GM18909 (cell line): ENCODE measurements around the gene ABCC5.

Source experiments
- ATAC-seq: cut with Tn5 transposase; IDR thresholded peaks from one replicate; pipeline ENCODE4 v1.9.1; 2021; ENCODE audit warnings: mild to moderate bottlenecking; ENCODE audit not compliant: unreplicated experiment, poor library complexity

ABCC5 gene

DNA sequence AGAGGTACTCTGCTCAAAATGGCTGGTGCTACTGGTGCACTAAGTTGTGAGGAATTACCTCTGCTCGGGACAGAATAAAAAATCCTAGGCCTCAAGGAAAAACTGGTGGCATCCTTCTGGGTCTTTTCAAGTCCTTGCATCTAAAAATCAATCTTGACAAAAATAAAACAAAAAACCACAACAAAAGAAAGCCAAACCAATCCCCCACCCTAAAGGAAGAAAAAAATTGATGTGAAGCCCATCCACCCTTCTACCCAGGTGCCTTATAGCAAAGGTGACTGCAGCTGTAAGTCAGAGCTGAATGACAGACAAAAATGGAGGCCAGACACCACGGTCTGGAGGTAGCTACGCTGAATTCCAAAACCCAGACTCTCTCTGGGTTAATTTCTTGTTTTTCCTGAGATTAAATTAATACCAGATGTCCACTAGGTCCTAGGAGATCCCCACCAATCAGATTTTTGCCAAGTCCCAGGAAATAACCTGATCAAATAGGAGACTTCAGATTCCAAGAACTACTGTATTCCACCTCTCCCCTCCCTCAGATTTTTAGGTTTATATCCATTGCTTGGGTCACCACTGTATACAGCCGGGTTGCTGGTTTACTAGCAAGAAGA is 33.5 kb downstream of the ABCC5 start:
- ATAC-seq, result no peak

DNA sequence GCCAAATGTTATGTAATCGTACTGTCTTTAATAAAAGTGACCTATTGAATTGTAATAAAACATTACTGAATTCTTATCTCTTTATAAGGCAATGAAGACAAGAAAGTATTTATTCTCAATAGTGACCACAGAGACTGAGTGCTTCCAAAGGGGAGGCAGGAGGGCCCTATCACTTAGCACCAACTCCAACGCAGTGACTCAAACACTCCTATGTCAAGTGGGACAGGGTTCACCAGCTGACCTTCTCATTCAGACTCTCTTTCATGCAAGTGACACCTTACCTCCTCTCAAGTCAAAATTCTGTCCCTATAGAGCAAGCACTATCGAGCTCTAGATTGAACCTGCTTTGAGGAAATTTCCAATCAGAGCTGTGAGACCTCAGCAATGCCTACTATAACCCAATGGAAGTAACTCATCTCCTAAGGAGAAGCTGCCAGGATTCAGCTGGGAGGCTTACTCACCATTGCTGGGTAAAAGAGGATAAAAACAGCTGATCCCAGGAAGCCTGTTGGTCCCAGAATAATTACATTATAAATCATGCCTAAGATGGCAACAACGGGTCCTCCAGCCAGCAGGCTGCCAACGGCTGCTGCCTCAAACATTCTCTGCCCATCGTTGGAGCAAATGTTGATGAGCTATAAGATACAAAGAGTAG is 35.6 kb downstream of the ABCC5 start:
- no peak for ATAC-seq

DNA sequence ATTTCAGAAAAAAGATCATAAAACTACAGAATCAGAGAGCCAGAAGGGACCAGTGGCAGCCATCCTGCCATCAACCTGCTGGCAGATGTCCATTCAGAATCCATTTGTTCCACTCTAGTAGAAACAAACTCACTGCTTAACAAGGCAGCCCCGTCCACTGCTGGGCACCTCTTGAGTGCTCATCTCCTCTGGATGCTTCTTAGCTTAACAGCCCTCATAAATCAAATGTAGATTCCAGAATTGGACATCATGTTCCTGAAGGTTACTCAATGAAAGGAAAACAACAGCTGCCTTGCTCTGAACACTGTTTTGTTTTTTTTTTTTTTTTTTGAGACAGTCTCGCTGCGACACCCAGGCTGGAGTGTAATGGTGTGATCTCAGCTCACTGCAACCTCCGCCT is 37.3 kb downstream of the ABCC5 start:
- no peak for ATAC-seq

DNA sequence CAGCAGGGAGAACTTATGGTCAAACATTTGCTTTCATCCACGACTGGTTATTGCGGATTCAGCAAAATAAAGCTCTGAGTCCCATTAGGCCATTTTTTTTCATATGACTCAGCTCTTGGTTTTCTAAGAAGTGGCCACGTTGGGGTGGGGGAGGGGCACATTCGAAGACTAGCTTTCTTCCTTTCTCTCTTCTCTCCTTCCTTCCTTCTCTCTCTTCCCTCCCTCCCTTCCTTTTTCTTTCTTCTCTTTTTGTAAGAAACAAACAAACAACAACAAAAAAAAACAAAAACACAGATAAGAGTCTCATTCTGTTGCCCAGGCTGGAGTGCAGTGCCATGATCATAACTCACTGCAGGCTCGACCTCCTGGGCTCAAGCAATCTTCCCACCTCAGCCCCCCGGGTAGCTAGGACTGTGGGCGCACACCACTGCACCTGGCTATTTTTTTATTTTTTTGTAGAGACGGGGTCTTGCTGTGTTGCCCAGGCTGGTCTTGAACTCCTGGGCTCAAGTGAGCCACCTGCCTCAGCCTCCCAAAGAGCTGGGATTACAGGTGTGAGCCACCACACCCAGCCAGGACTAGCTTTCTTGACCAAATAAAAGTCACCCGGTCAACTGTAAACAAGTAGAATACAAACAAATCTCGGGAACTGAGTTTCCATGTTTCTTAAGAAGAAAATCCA is 41.6 kb downstream of the ABCC5 start:
- no peak for ATAC-seq

DNA sequence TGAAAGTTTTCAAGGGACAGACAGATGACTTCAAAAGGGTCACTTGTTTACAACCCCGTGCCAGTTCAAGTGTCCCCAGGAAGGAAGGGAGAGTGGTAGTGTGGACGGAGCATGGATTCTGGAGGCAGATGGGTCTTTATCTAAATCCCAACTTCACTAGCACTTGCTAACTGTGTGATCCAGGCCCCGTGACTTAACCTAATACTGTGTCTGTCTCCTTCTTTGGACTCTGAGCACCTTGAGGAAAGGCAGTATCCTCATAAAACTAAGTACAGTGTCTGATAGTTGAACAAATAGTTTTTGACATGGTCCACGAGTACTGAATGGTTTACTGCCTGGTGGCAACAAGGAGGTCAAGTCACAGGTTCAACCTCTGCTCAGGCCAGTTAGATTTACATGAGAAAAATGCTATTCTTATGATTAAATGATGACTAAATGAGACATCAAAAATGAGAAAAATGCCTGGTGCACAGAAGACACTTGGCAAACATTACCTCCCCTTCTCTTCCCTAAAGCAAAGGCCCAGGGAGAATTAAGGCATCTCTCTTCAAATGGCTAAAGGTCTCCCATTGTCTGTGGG is 48.9 kb downstream of the ABCC5 start:
- ATAC-seq, result no peak

DNA sequence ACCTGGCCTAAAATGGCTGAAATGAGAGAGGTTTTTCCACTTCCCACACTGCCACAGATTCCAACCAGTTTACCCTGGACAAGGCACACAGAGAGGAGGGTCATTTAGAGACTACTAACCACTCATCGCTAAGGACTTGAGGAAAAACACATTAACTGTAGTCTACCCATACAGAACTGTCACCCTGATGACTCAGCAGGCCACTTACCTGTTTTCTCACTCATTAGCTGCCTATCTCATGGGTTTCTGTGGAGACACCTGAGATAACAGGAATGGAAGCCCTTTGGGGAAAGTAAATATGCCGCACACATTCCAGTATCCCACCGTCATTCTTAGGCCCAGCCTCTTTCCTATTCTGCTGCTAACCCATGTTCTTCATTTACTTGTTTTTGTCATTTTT is 50.0 kb downstream of the ABCC5 start:
- no peak for ATAC-seq

DNA sequence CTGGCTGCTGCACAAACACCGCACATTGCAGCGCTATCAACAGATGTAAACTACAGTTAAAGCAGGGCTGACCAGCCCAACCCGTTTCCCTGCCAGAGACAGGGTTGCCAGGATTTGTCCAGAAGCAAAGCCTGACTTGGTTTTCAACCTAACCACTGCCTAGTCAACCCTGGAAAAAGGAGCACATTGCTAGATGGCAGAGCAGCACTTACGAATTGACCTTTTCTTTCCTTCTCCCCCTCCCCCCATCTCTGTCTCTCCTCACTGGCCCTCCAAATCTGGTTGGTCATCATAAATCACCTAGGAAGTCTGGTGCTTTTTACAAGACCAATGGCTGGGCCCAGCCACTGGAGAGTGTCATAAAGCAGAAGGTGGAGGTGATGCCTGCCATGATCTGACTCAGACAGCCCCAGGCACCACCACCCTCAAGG is 51.3 kb downstream of the ABCC5 start:
- no peak for ATAC-seq

DNA sequence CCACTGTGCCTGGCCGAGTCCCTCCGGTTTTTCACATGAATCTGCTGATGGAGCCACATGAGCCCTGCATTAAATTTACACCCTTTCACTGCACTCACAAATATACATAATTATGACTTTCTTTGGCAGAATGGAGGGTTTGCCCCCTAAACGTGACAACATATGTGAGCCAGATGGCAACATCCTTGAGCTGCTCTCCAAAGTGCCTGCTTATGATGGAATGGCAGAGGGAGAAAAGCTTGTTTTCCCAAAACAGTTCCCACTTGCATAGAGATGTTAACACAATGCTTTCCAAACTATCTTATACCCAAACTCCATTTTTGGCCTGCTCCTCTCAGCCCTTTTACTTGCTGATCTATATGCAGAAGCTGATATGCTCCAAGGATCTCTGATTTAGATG is 54.9 kb downstream of the ABCC5 start:
- ATAC-seq, result no peak

DNA sequence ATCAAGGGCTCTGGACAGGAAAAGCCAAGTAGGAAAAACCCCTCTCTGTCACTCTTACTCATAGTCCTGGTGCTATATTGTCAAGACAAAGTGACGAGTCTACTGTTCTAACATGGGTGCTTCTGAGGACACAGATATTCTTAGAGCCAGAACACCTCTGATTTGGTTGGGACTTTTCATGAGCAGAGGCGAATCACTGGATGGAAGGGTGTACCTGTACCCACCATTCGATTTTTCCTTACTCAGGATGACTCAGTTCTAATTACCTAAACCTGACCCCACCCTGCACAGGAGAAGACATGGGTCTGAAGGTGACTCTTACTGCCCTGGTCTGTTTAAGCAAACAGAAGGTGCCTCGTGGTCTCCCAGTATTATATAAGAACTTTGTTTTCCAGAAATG is 58.5 kb downstream of the ABCC5 start:
- ATAC-seq, result no peak

DNA sequence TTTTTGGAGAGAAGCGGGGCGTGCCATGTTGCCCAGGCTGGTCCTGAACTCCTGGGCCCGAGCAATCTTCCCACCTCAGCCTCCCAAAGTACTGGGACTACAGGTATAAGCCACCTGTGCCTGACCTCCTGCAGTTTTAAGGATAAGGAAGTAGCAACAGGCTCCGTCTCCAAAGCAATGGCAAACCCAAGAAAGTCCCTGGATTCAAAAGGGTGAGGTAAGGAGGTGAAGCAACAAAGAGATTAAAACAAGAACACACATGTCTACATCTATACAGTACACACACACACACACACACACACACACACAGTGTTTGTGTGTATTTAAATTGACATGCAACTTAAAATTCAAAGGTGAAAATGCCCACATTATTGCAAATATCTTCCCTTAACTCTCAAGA is 58.9 kb downstream of the ABCC5 start:
- no peak for ATAC-seq

DNA sequence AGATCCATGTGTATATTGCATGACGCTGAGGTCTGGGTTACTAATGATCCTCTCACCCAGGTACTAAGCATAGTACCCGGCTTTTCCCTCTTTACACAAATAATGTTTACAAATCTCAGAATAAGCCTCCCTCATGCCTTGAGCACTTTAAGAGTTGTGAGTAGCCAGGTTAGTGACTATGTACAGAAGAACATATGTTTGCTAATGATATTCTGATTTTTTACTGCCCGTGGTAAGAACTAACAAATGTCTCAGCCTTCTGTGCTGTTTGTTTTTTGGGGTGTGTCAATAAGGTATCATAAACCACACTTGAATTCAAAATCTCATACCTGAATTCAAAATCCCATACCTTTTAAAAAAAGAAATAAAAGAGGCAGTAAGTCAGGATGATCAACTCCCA is 59.5 kb downstream of the ABCC5 start:
- ATAC-seq, result no peak

DNA sequence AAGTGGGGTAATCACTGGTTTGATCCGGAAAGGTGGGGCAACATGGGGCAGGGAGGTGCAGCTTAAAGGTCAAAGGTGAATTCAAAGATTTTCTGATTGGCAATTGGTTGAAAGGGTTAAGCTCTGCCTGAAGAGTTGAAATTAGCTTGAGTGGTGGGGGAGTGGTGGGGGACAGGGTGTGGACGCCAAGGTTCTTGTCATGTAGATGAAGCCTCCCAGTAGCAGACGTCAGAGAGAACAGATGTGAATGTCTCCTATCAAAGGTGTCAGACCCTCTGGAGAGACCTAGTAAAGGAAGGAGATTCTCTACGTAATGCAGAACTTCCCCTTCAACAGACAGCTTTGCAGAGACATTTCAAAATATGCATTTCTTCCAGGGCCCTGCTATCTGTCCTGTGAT is 62.8 kb downstream of the ABCC5 start:
- no peak for ATAC-seq

DNA sequence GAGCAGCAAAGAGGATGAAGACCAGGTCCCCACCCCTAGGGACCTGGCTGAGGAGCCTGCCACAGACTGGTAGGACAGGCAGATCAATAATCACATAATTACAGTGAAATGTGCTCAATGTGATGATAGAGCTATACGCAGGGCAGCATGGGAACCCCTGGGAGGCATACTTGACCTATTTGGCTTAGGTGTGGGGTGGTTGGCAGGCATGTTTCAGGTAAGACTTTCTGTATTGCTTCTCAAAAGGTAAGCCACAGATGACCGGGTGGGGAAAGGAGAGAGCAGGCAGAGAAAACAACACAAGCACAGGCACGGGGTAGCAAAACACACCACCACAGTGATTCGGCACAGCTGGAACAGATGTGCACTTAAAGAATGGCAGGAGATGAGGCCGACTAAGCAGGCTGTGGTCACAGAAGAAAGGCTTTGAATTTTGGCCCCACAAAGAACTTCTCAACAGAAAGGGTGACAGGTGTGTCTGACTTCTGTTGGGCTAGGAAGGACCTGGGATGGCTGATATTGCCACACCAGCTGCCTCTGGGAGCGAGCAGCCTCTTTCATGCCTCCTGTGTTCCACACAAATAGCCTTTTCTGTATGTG is 64.1 kb downstream of the ABCC5 start:
- no peak for ATAC-seq

DNA sequence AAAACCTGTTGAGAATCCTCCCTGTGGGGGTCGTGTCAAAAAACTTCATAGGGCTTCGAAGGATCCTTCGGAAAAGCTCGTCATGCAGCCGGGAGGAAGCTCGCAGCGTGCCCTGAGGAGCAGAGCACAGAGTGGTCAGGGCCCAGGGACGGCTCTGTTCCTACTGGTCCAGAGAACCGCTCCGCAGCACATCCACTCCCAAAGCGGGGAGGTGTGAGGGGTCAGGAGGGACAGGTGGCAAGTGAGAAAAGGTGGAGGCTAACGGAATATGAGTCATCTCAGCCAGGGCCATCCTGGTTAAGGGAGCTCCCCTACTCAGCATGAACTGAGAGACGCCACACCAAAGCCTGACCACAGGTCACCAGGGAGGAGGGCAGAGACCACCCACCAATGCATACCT is 66.2 kb downstream of the ABCC5 start:
- ATAC-seq, result no peak

DNA sequence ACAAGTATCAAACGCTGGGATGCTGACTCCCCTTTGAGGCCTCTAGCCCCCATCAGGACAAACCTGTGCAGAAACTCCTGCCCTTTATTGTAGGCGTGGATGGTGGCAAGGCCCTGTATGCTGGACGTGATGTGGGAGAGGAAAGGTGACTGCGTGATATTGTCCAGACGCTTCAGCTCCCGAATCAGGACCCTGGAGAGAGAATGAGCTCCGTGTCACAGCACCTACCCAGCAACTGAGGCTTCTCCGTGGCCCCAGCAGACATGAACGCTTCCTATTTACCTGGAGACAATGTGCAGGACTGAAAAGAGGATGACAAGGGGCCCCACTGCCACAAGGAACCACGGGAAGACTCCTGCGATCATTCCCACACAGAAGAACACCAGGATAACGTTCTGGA is 68.0 kb downstream of the ABCC5 start:
- no peak for ATAC-seq

DNA sequence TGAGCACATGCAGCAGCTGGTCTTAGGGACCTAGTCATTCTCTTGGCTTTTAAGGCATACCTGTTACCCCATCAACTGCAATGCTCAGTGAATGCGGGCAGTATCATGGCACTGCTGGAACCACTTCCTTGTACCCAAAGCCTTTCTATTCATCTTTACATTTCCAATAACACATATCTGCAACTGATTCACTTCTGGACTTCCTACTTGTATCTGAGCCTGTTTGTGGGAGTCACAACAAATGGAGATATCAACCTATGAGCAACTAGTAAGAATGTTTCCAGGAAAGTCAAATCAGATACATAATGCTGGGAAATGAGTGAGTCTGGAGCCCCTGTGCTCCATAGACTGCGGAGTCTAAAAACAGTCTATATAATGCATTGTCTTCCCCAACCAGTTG is 71.6 kb downstream of the ABCC5 start:
- no peak for ATAC-seq

DNA sequence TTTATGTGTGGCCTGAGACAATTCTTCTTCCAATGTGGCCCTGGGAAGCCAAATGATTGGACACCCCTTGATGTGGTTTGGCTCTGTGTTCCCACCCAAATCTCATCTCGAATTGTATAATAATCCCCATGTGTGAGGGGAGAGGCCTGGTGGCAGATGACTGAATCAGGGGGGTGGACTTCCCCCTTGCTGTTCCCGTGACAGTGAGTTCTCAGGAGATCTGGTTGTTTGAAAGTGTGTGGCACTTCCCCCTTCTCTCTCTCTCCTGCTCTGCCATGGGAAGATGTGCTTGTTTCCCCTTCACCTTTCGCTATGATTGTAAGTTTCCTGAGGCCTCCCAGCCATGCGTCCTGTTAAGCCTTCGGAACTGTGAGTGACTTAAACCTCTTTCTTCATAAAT is 72.9 kb downstream of the ABCC5 start:
- no peak for ATAC-seq

DNA sequence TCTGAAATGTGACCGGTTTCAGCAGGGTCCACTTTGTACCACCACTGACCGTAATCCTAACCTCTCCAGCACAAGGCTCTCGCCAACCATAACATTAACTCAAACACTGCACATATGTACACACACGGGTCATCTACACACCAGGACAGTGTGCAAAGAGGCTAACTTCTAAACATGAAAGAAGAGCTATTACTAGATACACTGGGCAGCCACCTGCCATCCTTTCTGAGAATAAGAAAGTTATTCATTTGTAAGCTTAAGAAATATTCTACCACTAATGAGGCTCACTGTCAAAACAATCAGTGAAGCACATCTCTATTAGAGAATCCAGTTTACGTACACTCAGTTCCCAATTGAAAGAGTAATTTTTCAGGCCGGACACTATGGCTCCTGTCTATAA is 73.9 kb downstream of the ABCC5 start:
- ATAC-seq, result no peak

DNA sequence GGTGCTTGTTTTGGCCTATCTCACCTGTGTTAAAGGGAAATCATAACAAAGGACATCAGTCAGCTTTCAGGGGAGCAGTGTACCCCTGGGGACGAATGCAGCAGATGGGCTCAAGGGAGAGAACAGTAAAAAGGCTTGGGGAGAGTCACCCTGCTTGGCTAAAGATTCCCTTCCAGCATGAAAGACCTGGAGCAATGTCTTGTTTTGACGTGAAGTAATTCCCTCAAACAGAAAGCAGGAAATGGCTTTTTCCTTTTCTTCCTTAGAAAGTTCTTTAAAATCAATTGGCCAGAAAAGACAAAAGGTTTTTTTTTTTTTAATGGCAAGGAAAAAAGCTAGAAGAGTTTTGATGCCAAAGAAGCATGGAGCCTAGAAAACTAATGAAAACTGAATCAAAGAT is 76.5 kb downstream of the ABCC5 start:
- no peak for ATAC-seq

DNA sequence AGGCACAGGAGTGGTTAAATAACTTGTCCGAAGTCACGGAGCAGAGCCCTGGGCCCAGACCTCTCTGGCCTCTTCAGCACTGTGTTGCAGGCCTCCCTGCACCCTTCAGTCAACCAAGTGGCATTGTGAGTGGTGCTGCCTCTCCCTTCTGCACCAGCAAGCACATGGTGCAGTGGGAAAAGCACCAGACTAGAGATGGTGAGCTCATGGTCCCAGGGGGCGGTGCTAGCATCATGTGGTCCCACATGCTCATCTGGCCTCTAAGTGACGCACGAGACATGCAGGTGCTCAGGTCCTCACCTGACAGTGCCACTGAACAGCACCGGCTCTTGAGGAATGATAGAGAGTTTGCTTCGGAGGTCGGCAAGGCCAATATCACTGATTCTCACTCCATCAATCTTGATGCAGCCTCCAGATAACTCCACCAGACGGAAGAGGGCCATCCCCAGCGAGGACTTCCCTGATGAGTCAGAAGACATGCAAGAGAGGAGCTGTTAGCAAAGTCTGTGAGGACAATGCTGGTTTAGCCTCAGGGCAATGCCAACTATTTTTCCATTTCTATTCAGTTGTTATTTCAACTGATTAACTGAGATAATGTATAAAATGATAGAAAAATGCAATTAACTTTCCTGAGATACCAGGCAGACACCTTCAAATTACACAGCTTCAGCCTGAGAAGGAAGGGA is 79.9 kb downstream of the ABCC5 start:
- ATAC-seq, result no peak

DNA sequence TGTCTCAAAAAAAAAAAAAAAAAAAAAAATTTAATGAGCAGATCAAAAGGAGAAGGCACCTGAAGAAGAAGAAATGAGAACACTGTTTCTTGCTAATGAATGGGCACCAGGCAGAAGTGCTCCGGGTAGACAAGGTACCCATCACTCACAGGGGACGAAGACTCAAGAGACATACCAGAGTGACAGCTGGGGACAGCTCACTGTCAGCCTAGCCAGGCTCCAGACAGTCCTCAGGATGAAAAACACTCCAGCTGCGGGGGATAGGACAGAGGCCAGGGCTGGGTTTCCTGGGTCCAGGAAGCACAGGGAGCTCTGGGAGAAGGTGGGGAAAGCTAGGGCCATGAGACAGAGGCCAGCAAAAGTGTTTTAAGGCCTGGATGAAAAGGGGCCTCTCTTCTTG is 84.5 kb downstream of the ABCC5 start:
- ATAC-seq, result no peak
